ENCODE measurements around the gene TADA3.

TADA3 gene

GRCh38 chr3:9745521-9745920 is 46.8 kb downstream of the TADA3 start:
- H3K9me3 Mint-ChIP-seq = no peaks in the 10 kb centered on the region
- ATAC-seq (no peak), DNase-seq (no peak)
- H3K4me1 Mint-ChIP-seq = peaks cover 29% of the 10 kb centered on the region
- H3K4me3 Mint-ChIP-seq = no peak overlapping the region
- H3K36me3 Mint-ChIP-seq (ENCODE audit: low read depth) = peaks cover 46% of the 10 kb centered on the region
- no peaks in the 10 kb centered on the region for H3K27me3 Mint-ChIP-seq
- no peak overlapping the region for H3K27ac Mint-ChIP-seq

- no peak for ATAC-seq
- H3K36me3 Mint-ChIP-seq (ENCODE audit: low read depth) = peaks cover 51% of the 10 kb centered on the region
- H3K4me3 Mint-ChIP-seq = no peak overlapping the region
- DNase-seq = no peak
- H3K4me1 Mint-ChIP-seq = peaks cover 17% of the 10 kb centered on the region
- H3K27ac Mint-ChIP-seq = no peak overlapping the region
- no peaks in the 10 kb centered on the region for H3K9me3 Mint-ChIP-seq
- H3K27me3 Mint-ChIP-seq = no peaks in the 10 kb centered on the region
These were observed 48.1 kb downstream of the TADA3 start for GRCh38 chr3:9744162-9744561.

- H3K27ac Mint-ChIP-seq = no peak overlapping the region
- peaks cover 51% of the 10 kb centered on the region for H3K36me3 Mint-ChIP-seq (ENCODE audit: low read depth)
- no peak for ATAC-seq
- H3K27me3 Mint-ChIP-seq = no peaks in the 10 kb centered on the region
- no peak overlapping the region for H3K4me3 Mint-ChIP-seq
- H3K9me3 Mint-ChIP-seq = no peaks in the 10 kb centered on the region
- H3K4me1 Mint-ChIP-seq = peaks cover 14% of the 10 kb centered on the region
- DNase-seq = no peak
These were observed 48.7 kb downstream of the TADA3 start for GRCh38 chr3:9743548-9743947.

GRCh38 chr3:9742560-9742959 is 49.7 kb downstream of the TADA3 start:
- no peak overlapping the region for H3K4me3 Mint-ChIP-seq
- H3K27ac Mint-ChIP-seq = no peak overlapping the region
- H3K4me1 Mint-ChIP-seq = peaks cover 14% of the 10 kb centered on the region
- DNase-seq (no peak), ATAC-seq (no peak)
- no peaks in the 10 kb centered on the region for H3K9me3 Mint-ChIP-seq
- peaks cover 48% of the 10 kb centered on the region for H3K36me3 Mint-ChIP-seq (ENCODE audit: low read depth)
- H3K27me3 Mint-ChIP-seq = no peaks in the 10 kb centered on the region

- peaks cover 47% of the 10 kb centered on the region for H3K36me3 Mint-ChIP-seq (ENCODE audit: low read depth)
- H3K9me3 Mint-ChIP-seq = no peaks in the 10 kb centered on the region
- H3K27ac Mint-ChIP-seq = no peak overlapping the region
- H3K27me3 Mint-ChIP-seq = no peaks in the 10 kb centered on the region
- no peak overlapping the region for H3K4me3 Mint-ChIP-seq
- H3K4me1 Mint-ChIP-seq = peaks cover 26% of the 10 kb centered on the region
- no peak for ATAC-seq
- DNase-seq = no peak
These were observed 53.1 kb downstream of the TADA3 start for GRCh38 chr3:9739181-9739580.

DNA sequence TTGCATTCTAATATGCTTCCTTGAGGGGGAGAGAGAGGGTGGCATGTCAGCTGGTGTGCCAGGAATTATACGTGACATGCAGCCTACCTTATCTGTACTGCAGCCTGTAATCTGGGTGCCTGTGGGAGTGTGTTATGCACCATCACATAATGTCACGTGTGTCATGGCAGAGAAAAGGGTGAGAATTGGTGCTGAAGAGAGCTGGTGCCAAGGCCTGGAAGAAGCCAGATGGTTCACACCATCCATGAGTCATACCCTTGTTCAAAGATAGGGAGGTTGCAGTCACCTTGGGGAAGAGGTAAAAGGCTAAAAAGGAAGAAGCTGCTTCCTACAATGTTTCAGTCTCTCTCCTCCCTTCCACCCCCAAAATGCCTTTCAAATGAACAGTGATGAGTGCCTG is 55.4 kb downstream of the TADA3 start:
- Mint-ChIP-seq H3K9me3 (no peaks in the 10 kb centered on the region), H3K36me3 (ENCODE audit: low read depth) (peaks cover 46% of the 10 kb centered on the region), H3K27me3 (no peaks in the 10 kb centered on the region), H3K4me3 (no peak overlapping the region), H3K27ac (peak overlapping the region; percentile 14), H3K4me1 (peaks cover 45% of the 10 kb centered on the region)
- peak; percentile 67 for ATAC-seq
- DNase-seq = no peak

GRCh38 chr3:9732740-9733115 is 59.5 kb downstream of the TADA3 start:
- H3K4me3 Mint-ChIP-seq = peak overlapping the region; percentile 89
- peaks cover 23% of the 10 kb centered on the region for H3K36me3 Mint-ChIP-seq (ENCODE audit: low read depth)
- H3K27me3 Mint-ChIP-seq = no peaks in the 10 kb centered on the region
- no peaks in the 10 kb centered on the region for H3K9me3 Mint-ChIP-seq
- peak overlapping the region; percentile 76 for H3K27ac Mint-ChIP-seq
- DNase-seq = no peak
- H3K4me1 Mint-ChIP-seq = peaks cover 67% of the 10 kb centered on the region
- no peak for ATAC-seq

DNA sequence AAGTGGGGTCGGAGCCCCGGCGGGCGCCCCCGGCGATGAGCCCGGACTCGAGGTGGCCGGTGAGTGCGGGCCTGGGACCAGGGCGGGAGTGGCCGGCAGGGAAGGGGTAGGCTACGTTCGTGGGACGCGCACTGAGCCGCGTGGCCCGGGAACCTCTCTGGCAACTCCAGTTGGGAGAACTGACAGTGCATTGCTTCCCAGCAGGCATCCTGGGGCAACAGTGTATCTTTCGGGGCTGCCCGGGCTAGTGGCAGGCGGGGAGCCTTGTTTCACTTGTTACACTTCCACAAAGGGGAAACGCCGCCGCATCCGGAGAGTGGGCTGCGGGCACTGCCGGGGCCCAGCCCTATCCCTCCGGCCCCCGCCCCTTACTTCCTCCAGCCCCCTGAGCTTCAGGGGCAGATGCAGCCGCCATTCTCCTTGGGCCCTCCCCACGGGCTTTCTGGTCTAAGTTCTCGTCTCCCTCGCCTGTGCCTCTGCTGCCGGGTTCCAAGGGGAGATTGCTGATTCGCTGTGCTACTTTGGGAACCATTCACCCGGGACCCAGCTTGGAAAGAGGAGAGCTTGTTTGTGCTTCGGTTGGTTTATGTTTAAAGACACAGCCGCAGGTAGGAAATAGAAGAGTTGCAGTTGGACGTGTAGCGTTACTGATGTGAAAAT is 60.1 kb downstream of the TADA3 start:
- Mint-ChIP-seq H3K36me3 (ENCODE audit: low read depth) (peaks cover 23% of the 10 kb centered on the region), H3K4me1 (peaks cover 72% of the 10 kb centered on the region), H3K9me3 (no peaks in the 10 kb centered on the region), H3K4me3 (peak overlapping the region; percentile 89), H3K27ac (peak overlapping the region; percentile 76), H3K27me3 (no peaks in the 10 kb centered on the region)
- peak; percentile 58 for DNase-seq
- ATAC-seq = no peak

DNA sequence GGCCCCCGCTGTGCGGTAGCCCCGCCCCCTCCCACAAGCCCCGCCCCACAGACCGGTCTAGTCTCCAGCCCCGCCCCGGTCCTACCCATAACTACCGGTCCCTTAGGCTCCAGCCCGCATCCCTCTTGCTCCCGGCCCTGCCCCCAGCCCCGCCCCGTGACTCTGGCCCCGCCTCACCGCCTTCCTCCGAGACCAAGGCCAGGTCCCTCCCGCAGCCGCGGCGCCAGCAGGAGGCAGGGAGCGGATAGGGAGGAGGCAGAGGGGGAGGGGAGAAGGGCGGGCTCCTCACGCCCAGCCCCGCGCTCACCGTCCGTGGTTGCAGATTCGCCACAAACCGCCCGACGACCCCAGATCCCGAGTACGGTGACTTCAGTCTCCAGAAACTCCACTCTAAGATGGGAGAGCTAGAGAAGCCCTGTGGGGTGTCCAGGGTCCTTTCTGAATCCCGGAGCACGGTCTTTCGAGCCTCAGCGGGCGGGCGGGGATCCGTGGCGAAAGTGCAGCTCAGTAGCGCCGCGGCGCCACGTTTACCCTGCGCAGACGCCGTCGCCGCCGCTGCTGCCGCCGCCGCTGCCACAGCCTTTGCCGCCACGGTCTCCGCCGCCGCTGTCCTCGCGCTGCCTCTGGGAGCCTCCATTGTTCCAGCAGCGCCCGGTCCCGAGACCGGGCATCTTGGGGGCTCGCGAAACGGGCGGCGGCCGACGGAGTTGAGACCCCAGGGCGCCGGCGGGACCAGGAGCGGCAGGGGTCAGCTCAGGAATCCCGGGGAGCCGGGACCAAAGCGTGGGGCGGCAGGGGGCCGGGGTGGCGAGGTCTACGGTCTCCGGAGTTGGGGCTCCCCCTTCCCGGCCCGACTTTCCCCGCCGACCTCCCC is 60.8 kb downstream of the TADA3 start, which contains the start of gene BRPF1:
Gene BRPF1, plus strand, starts transcription at position 530 of the 874 bp plus-strand sequence. CDS start 2,406 bp downstream, outside the sequence.
- peak within 1 kb of the TSS; percentile 94 for H3K27ac Mint-ChIP-seq
- peak; percentile 99 for DNase-seq
- peak within 1 kb of the TSS; percentile 89 for H3K4me3 Mint-ChIP-seq
- peaks cover 17% of the 10 kb centered on the region for H3K36me3 Mint-ChIP-seq (ENCODE audit: low read depth)
- no peaks in the 10 kb centered on the region for H3K9me3 Mint-ChIP-seq
- no peaks in the 10 kb centered on the region for H3K27me3 Mint-ChIP-seq
- peaks cover 73% of the 10 kb centered on the region for H3K4me1 Mint-ChIP-seq
- ATAC-seq = peak; percentile 98

- Mint-ChIP-seq H3K4me1 (peaks cover 68% of the 10 kb centered on the region), H3K36me3 (ENCODE audit: low read depth) (peaks cover 14% of the 10 kb centered on the region), H3K4me3 (peak overlapping the region; percentile 89), H3K27me3 (no peaks in the 10 kb centered on the region), H3K9me3 (no peaks in the 10 kb centered on the region), H3K27ac (peak overlapping the region; percentile 94)
- DNase-seq (no peak), ATAC-seq (peak; percentile 29)
These were observed 61.5 kb downstream of the TADA3 start for GRCh38 chr3:9730657-9731205.
